ENCODE measurements around the gene GSTT2B. TPM values are rescaled to one million over a fixed set of nuclear protein-coding genes. Genes with fewer than 3 reads are reported as not detected.
"Not testable (repeated sequence)": the region's sequence is repeated elsewhere in the genome, so short reads cannot be mapped to it uniquely, and the experiment has no call there.

GSTT2B gene
- polyA plus RNA-seq, 1 donor, result 3.7 TPM

DNA sequence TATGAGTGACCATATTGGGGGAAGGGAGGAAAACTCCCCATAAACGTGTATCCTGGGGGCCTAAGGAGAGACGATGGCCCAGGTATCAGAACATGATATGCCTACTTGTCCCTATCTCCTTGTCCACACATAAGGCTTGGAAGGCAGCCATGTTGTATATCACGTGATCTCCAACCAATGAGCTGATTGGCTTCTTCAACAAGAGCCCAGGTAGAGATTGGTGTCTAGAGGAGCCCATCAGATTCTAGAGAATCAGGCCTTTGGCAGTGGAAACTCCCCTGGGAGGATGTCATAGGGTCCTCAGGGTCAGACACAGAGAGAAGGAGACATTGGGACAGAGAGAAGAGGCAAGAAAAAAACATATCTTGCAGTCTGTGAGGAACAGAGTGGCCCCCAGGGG lies 13.6 kb downstream of the GSTT2B start:
- not testable (repeated sequence) for DNase-seq (ENCODE audit: low read depth)

DNA sequence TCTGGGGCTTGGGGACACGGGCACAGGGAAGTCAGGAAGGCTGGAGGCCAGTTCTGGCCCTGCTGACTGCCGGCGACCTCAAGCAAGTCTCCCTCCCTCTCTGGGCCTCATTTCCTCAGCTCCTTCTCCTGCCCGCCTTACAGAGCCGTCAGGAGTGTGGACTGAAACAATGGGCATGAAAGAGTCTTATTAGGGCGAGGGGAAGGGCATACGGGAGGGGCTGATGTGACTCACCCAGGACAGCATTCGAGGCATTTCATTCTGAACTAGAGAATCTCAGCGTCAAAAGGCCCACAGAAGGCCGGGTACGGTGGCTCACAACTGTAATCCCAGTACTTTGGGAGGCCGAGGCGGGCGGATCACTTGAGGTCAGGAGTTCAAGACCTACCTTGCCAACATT lies 20.8 kb downstream of the GSTT2B start:
- not testable (repeated sequence) for DNase-seq (ENCODE audit: low read depth)

DNA sequence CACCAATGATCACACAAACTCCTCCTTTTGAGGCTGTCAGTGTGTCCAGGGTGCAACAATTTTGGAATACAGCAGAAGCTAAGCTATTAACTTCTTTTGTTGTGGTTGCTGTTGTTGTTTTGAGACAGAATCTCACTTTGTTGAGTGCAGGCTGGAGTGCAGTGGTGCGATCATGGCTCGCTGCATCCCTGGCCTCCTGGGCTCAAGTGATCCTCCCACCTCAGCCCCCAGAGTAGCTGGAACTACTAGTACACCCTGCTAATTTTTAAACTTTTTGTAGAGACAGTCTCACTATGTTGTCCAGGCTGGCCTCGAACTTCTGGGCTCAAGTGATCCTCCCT lies 22.0 kb downstream of the GSTT2B start:
- DNase-seq (ENCODE audit: low read depth), result no peak

DNA sequence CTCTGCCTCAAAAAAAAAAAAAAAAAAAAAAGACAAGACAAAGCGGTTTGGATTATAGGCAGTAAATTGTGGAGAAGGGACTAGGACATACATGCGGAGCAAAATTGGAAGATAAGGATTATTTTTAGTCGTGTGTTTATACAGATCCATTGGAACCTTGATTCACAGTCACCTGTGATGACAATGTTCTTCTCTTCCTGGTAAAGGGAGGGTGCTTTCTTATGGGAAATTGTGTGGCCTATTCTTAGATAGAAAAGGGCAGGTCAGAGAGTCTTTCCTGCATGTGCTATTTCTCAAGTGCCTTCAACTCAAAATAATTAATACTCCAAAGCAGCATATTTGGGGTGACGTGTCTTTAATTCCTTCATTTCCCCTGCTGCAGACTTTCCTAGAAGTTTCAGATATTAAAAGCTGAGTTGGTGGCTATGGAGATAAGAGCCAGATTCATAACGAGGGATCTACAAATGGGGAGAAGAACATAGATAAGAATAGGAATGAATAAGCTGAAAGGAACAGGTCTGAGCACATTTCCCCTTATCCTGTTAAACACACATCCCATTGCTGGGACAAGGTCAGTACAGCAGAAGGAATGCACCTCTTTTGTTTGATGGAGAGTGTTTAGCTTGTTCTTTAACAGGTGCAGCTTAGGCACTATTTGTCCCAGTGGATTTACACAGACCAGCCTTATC lies 22.5 kb downstream of the GSTT2B start:
- no peak for DNase-seq (ENCODE audit: low read depth)

DNA sequence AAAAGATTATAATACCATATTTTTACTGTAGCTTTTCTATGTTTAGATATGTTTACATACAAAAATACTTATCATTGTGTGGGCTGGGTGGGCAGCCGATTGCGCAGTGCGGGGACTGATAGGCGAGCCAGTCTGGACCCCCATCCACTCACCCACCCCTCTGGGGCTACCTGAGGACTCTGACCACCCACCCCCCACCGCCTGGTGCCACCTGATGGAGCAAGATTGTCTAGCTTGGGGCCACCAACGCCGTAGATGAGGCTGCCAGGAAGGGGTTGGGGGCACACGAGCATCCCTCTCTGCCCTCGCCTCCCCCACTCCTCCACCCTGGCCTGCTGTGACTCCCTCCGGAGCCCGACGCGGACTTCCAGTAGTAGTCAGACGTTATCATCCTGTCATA lies 34.4 kb downstream of the GSTT2B start:
- DNase-seq (ENCODE audit: low read depth), result no peak

DNA sequence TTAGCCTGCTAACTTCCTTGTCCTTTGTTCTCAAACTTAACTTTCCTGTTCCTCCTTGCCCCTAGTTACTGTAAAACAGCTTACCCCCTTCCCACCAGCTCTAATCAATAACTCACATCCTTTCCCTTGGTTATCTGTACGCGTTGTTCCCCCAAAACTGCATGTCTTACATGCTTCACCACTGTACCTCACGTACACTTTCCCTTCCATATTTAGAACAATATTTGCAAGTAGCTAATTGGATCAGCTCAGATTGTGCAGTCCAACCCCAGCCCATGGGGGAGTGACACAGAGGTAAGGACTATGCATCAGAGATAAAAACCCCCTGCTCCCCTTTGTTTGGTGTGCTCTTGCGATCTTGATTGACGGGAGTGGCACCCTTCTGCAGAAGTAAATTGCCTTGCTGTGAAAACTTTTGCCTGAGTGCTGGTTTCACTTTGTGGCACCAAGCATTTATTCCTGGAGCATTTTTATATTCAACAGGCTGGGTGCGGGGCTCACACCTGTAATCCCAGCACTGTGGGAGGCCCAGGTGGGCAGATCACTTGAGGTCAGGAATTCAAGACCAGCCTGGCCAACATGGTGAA lies 35.9 kb downstream of the GSTT2B start:
- no peak for DNase-seq (ENCODE audit: low read depth)

DNA sequence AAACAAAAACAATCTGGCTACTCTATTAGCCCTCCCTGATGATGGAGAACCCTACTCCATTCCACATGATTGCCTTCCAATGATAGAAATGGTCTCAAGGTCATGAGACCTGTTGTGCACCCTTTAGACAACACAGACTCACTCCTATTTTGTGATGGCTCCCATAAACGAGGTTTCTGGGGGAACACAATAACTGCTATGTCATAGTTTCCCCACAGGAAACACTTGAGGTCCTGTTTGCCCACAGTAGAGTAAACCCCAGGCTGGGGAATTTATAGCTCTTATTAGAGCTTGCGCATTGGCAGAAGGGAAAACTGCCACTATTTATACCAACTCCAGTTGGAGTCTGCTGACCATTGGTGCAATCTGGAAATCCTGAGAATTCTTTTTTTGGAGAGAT lies 38.1 kb downstream of the GSTT2B start:
- no peak for DNase-seq (ENCODE audit: low read depth)

DNA sequence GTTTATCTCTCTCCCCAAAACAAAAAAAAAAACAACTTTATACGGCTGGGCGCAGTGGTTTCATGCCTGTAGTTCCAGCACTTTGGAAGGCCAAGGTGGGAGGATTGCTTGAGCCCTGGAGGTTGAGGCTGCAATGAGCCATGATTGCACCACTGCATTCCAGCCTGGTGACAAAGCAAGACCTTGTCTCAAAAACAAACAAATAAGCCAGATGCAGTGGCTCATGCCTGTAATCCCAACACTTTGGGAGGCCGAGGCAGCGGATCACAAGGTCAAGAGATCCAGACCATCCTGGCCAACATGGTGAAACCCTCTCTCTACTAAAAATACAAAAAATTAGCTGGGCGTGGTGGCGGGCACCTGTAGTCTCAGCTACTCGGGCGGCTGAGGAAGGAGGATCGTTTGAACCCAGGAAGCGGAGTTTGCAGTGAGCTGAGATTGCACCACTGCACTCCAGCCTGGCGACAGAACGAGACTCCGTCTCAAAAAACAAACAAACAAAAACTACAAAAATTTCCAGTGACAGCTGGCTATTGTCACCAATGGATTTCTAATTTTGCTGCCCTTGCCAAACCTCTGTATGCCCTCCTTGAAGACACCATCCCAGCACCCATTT lies 39.3 kb downstream of the GSTT2B start:
- DNase-seq (ENCODE audit: low read depth), result not testable (repeated sequence)

DNA sequence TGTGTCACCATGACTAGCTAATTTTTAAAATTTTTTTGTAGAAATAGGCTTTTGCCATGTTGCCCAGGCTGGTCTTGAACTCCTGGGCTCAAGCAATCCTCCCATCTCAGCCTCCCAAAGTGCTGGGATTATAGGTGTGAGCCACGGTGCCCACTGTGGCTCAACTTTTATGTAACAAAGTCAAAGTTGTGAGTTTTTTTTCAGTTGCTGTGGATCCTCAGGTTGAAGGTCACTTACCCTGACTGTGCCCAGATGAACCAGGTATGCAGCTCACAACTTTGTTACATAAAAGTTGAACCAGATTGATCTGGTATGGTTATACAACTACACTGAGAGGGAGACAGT lies 40.8 kb downstream of the GSTT2B start:
- DNase-seq (ENCODE audit: low read depth), result not testable (repeated sequence)

DNA sequence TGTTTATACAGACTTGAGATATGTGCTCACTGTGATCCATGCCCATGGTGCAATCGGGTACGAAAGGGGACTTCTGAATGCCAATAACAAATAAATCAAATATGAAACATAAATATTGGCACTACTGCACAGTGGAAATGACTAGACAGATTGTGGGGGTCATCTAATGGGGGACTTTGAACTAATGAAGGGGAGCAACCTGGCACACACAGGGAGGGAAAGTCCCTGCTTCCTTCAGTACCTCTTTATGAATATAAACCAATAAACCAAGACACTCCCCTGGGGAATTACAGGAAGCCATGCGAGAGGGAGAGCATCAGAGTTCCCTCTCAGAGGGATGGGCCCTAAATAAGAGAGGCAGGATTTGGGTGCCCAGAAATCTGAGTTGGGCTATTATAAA lies 45.7 kb downstream of the GSTT2B start:
- no peak for DNase-seq (ENCODE audit: low read depth)

DNA sequence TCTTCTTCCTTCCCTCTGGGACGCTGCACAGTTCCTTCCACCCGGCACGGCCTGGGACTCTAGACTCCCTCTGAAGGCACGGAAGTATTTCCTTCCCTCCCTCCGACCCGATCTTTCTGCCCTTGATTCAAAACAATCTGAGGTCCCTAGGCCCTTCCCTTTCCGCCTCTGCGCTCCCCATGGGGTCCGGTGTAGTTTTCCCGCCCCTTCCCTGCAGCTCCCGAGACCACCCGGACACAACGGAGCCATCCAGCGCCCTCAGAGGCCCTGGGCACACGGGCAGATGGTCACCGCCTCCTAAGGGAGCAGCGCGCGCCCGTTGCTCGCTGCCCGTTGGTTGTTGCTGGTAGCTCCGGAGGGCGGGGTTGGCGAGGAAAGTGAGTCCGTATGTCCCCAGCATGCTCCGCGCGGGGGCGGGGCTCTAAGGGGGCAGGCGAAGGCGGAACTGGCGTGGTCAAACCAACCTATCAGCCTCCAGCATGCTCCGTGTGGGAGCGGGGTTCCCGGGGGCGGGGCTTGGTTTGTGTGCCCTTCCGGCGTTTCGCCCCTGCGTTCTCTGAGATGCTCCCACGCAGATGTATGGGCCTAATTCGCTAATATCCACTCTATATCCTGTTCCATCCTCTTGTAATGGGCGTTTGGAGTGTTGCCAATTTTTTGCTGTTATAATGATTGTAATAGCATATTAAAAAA lies 47.2 kb downstream of the GSTT2B start:
- peak; percentile 86 for DNase-seq (ENCODE audit: low read depth)

DNA sequence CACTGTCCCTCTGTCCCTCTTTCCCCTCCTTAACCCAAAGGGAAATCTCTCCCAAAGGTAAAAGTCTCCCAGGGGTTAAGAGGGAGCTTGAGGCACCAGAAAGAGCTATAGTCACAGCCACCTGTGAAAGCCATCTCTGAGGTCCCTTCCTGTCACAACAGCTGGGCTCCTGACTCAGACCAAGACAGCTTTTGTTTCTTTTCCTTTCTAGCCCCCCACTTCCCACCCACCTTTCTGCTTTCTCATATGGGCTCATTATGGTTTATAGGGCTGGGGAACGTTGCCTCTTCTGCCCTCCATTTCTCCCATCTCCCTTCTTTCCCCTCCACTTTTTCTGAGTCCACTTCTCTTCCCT lies 47.7 kb downstream of the GSTT2B start:
- DNase-seq (ENCODE audit: low read depth), result no peak

DNA sequence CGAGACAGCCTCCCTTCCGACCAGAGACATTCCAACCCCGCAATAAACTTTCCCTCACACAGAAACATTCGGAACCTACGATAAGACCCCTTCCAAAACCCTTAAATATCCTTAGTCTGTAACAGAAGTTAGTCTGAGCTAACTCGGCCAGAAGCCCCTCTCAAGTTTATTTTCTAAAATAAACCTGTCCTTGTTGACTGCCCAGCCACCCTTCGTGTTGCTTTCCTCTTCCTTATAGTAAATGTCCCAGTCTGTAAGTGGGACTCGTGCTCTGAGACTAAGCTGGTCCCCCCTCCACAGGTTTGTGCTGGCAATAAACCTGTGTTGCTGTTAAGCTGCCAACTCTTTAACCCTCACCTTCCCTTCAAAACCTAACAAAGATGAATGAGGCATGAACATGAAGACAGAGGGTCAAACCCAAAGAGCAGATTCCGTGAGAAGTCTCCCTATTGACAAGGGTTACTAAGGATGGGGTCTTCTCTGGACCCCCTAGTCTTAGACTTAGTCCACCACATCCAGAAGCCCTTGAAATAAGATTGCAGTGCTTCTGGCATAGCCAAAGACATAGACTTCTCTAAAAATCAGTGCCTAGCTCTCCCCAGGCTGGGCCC lies 48.6 kb downstream of the GSTT2B start:
- DNase-seq (ENCODE audit: low read depth), result no peak

DNA sequence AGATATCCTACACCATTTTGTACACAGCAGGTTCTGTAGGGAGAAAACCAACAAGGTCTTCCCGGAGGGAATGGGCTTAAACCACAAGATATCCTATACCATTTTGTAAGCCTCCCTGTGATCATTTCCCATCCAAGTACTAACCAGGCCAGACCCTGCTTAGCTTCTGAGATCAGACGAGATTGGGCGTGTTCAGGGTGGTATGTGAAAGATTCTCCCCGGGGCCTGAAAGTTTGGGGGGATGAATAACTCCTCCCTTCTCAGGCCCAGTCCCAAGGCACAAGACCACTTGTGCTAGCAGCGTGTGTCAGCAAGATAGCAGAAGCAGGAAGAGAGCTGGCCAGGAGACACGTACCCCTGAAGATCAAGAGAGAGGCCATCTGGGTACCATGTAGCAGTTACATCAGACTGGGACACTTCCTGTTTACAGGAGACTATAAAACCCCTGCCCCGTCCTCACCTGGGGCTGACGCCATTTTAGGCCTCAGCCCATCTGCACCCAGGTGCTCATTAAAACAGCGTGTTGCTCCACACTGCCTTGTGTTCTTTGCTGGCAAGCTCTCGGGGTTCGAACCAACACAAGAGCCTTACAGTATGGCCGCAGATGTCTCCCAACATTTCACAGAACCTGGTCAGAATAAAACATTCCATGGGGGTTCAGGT lies 49.5 kb downstream of the GSTT2B start:
- no peak for DNase-seq (ENCODE audit: low read depth)

DNA sequence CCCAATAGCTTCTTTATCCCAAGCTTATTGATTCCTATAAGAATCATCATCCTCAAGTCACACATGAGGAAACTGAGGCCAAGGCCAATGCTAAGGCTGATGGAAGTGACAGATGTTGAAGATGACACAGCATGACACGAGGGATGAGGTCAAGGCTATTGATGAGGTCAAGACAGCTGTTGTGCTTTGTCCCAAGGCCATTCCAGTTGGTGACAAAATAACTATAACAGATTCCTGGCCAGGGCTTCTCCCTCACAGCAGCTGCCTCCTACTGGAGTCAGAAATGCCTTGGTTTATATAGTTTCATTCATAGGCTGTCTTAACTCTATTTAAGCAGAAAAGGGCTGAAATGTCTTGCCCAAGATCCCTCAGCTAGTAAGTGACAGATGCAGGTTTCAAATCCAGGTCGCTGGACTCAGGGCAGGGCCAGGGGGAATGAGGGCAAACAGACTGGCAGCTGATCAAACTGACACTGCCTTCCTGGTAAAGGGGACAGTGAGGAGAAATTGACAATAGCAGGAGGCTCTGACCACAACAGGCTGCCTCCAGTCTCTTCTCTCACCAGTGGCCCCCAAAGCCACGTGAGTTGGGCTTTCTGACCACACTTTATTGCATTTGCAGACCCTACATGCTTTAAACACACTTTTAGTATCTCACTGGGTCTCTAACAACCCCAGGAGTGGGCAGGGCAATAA lies 50.4 kb downstream of the GSTT2B start:
- no peak for DNase-seq (ENCODE audit: low read depth)

DNA sequence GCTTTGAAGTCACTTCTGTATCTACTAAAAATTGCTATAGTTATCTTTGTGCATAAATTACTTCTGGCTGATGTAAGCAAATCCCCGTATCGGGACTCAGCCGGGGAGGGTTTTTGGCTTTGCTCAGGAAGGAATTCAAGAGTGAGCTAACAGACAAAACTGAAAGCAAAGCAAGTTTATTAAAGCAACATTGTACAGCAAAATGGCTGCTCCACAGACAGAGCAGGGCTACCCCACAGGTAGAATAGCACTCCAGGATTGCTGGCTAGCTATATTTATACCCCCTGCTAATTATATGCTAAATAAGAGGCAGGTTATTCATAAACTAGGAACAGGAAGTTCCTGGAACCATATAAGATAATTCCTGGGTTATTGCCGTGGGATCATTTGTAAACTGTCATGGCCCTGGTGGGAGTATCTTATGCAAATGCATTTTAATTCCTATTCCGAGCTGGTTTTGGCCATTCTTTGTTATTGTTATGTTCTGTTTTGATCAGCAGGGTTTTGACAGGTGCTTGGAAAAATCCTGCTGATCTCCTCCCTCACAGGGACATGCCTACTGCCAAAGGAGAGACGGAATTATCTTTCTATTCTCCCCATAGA lies 51.6 kb downstream of the GSTT2B start:
- no peak for DNase-seq (ENCODE audit: low read depth)

DNA sequence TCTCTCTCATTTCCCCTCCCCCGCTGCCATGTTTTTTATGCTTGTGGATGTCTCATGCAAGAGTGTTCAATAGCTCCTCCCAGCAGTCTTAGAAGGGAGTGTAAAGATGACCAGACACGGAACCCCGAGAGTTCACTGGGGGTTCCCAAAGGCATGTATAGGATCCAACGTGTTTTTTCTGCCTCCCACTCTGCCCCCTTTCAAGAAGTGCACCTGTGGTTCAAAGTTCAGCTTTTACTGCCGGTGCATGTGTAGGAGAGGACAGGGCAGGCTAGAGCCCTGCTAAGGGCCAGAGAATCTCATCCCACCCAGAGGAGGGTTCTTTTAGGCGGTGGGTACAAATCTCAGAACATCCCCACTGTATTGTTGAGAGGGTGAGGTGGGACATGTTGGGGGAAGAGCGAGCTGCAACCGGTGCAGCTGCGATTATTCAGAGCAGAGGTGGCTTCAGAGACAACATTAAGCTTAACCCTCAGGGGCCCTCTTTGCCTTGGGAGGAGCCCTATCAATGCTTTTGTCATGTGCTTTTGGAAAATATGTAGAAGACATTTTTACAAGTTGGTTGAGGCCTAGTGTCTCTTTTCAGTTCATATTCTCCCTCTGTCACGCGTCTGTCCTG lies 52.3 kb downstream of the GSTT2B start:
- no peak for DNase-seq (ENCODE audit: low read depth)

DNA sequence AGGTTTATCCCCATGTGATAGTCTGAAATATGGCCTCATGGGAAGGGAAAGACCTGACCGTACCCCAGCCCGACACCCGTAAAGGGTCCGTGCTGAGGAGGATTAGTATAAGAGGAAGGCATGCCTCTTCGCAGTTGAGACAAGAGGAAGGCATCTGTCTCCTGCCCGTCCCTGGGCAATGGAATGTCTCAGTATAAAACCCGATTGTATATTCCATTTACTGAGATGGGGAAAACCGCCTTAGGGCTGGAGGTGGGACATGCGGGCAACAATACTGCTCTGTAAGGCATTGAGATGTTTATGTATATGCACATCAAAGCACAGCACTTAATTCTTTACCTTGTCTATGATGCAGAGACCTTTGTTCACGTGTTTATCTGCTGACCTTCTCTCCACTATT lies 53.6 kb downstream of the GSTT2B start:
- DNase-seq (ENCODE audit: low read depth), result not testable (repeated sequence)
